Stimulated activated CD8-positive, alpha-beta memory T cell treated with anti-CD3 and anti-CD28 coated beads, Interleukin-12 subunit alpha, Interleukin-12 subunit beta, amount 100 ng/mL, for 4 hours (primary cell): ENCODE data around the gene ELOVL3.

Experiments
- DNase-seq: peaks from one replicate; pipeline ENCODE4 v3.0.0-alpha.2; 2020; ENCODE audit warnings: low read depth

Gene ELOVL3

DNA sequence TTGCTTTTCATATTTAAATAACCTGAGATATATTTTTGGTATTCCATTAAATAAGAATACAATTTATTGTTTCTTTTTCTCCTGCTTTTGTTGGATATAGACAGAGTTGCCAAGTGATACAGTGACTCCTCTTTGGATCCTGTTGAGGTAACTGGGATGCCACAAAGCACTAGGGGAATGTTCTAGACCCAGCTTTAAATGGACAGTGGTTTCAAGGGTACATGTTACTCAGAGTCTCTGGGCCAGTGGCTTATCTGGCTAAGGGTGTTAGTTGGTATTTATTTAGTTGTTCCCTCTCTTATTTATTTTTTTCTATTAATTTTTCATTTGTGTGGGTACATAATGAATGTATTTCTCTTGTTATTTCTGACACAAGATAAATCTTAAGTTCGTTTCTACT lies 28.3 kb downstream of the ELOVL3 start:
- DNase-seq: no peak

DNA sequence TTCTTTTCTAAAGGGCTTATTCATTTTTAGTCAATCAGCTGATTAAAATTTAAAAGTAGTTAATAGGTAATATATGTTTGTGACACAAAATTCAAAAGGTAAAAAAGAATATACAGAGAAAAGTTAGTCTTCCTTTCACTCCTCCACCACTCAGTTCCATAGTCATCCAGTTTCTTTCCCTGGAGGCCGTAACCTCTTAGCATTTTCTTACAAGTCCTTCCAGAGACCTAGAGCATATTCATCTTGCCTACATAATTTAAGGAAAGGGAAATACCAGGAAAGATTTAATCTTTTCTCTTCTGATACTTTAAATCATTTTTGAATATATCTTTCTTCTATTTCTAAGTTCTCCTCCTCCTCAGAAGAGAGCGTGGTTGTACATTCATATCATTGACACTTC lies 29.3 kb downstream of the ELOVL3 start:
- DNase-seq: no peak

DNA sequence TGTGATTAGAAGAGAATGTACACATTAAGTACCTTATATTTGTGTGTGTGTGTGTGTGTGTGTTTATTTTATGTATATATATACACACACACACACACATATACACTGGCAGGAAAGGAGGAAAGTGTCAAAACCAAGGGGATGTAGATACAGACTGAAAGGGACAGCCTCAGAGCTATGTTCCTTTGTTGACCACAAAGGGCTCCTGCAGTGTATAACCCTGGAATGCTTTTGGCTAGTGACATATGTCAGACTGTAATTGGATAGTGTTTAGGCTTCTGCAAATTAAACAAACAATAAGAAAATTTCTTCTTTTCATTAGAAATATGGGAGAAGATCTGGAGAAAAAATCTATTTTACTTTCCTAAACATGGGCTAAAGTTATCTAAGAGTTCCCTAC lies 35.1 kb downstream of the ELOVL3 start:
- DNase-seq: no peak

GRCh38 chr10:102261842-102262241 lies 35.7 kb downstream of the ELOVL3 start:
- no peak for DNase-seq

- DNase-seq: no peak
Measured at GRCh38 chr10:102262744-102263370, 36.8 kb downstream of the ELOVL3 start.

- DNase-seq: no peak
Measured at GRCh38 chr10:102264371-102264770, 38.3 kb downstream of the ELOVL3 start.

GRCh38 chr10:102266670-102267069 lies 40.6 kb downstream of the ELOVL3 start:
- no peak for DNase-seq

GRCh38 chr10:102267748-102268147 lies 41.6 kb downstream of the ELOVL3 start:
- no peak for DNase-seq

GRCh38 chr10:102268375-102268888 lies 42.3 kb downstream of the ELOVL3 start:
- no peak for DNase-seq

DNA sequence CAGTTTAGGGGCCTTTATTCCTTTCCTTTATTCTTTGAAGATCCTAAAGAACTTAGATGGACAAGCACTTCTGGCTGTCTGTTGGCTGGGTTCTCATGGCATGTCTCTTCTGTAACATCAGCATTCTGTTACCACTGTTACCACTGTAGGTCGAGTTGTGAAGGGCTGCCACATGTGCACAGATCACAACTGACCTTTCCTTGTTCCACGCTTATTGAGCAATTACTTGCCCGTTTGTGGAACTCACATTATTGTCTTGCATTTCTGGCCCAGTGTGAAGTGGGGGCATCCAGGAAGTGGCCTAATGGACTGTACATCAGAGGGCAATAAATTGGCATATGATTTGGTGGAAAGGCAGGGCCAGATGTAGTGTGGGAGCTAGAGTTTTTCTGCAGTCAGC lies 42.9 kb downstream of the ELOVL3 start:
- no peak for DNase-seq

DNA sequence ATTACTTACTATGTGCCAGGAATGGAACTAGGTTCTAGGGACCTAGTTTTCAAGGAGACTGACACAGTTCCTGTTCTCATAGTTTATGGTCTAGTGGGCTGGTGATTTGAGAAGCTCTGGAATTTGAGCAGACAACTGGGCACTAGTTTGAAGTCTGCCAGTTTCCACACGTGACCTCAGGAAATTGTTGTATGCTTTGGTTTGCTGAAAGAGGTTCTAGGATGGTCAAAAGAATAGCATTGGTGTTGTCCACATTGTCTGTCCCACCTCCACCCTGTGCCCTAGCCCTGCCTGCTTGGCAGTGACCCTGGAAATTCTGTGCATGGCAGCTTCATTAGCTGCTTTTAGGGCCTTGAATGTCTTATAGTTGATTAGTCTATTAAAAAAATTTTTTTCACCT lies 48.0 kb downstream of the ELOVL3 start:
- DNase-seq: no peak

- no peak for DNase-seq
Measured at GRCh38 chr10:102275343-102275742, 49.2 kb downstream of the ELOVL3 start.

DNA sequence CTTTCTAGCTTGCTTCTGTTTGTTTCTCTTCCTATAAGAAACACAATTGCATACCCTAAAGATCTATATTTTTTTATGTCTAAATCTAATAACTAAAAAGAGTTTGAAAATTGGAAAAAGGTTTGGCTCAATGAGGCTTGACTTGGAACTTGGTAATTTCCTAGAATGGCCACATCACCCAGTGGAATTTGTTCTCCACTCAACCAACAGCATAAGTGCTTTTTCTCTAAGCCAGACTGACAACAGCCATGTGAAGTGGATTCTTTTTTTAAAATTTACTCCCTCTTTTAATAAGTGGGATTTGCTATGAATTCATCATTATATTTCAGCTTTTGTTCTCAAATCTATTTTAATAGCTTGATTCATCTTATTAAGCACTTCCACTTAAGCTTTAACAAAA lies 53.0 kb downstream of the ELOVL3 start:
- no peak for DNase-seq
